DND-41 (cell line): ENCODE results near the gene FAM20C.
"Not testable (repeated sequence)": the region's sequence is repeated elsewhere in the genome, so short reads cannot be mapped to it uniquely, and the experiment has no call there.

Experiments
- ATAC-seq: fragments of 200-7000 bp; cut with Tn5 transposase; 3 replicates; pipeline ENCODE4 v1.9.1; 2021; ENCODE audit warnings: low read depth; ENCODE audit not compliant: insufficient read depth
- DNase-seq: peaks from one replicate; pipeline ENCODE4 v3.0.0-alpha.2; 2020
- H2AFZ ChIP-seq: 2 replicates; pipeline ENCODE4 v1.6.0; 2012; ENCODE audit warnings: low read depth, low read length
- H3K27ac ChIP-seq: 2 replicates; pipeline ENCODE4 v1.5.1; 2012; ENCODE audit warnings: low read length, inconsistent platforms
- H3K27me3 ChIP-seq: fragments of 200-600 bp; sonication (generic); 2 replicates; pipeline ENCODE4 v1.6.0; 2012; ENCODE audit warnings: low read length, mild to moderate bottlenecking, inconsistent platforms; ENCODE audit not compliant: insufficient read depth, poor library complexity
- H3K36me3 ChIP-seq: 2 replicates; pipeline ENCODE4 v1.5.1; 2012; ENCODE audit warnings: low read length, inconsistent platforms; ENCODE audit not compliant: insufficient read depth
- H3K4me1 ChIP-seq: 2 replicates; pipeline ENCODE4 v1.5.1; 2012; ENCODE audit warnings: mild to moderate bottlenecking, low read length; ENCODE audit not compliant: insufficient read depth
- H3K4me2 ChIP-seq: 2 replicates; pipeline ENCODE4 v1.6.0; 2012; ENCODE audit warnings: mild to moderate bottlenecking, moderate library complexity, low read length, inconsistent platforms; ENCODE audit not compliant: insufficient read depth
- H3K4me3 ChIP-seq, 2 experiments: fragments of 200-600 bp in 1 of 2; shearing (Covaris generic) in 1 of 2; 2 replicates each; pipeline ENCODE4 v1.5.1; 2012 to 2016; ENCODE audit warnings: inconsistent platforms in 2 of 2, low read length in 2 of 2, mild to moderate bottlenecking in 2 of 2, low read depth in 1 of 2, moderate library complexity in 1 of 2
- H3K79me2 ChIP-seq: 2 replicates; pipeline ENCODE4 v1.6.0; 2012; ENCODE audit warnings: low read length, inconsistent platforms; ENCODE audit not compliant: insufficient read depth
- H3K9ac ChIP-seq: 2 replicates; pipeline ENCODE4 v1.6.0; 2012; ENCODE audit warnings: low read depth, mild to moderate bottlenecking, inconsistent platforms, low read length, moderate library complexity
- H3K9me3 ChIP-seq: 2 replicates; pipeline ENCODE4 v1.5.1; 2012; ENCODE audit warnings: low read length, moderate library complexity, mild to moderate bottlenecking, inconsistent platforms; ENCODE audit not compliant: insufficient read depth, severe bottlenecking
- H4K20me1 ChIP-seq: 2 replicates; pipeline ENCODE4 v1.6.0; 2012; ENCODE audit warnings: low read length; ENCODE audit not compliant: insufficient read depth
- CTCF ChIP-seq: IDR thresholded peaks from 2 replicates; pipeline ENCODE4 v1.5.1; 2012; ENCODE audit warnings: borderline replicate concordance, low read length, moderate library complexity, mild to moderate bottlenecking; ENCODE audit not compliant: poor library complexity, severe bottlenecking; ENCODE audit errors: extremely low read depth
- EZH2 ChIP-seq: IDR thresholded peaks from 3 replicates; pipeline ENCODE4 v1.6.1; 2012; ENCODE audit warnings: borderline replicate concordance, low read depth, mild to moderate bottlenecking, moderate library complexity, low read length, inconsistent platforms; ENCODE audit not compliant: severe bottlenecking

Gene FAM20C

DNA sequence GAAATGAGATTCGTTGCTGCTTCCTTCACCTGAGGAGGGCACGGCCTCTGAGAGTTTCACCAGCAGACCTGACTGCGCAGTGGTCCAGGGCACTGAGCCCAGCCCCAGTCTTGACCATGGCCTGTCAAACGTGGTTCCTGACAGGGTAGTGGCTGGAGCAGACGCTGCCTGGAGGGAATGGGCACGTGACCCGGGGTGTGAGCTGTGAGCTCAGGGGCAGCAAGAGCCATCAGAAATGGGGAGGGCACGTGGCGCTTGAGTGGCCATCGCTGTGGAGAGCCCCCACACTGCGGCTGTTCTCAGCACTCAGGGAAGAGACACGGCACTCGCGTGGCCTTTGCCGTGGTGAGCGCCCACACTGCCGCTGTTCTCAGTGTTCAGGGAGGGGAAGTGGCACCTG is 12.0 kb downstream of the FAM20C start:
- no peak overlapping the region for H3K4me3 ChIP-seq
- no peaks in the 10 kb centered on the region for H3K4me1 ChIP-seq
- H3K27ac ChIP-seq = no peak overlapping the region
- H3K9ac ChIP-seq = no peak overlapping the region
- H4K20me1 ChIP-seq = no peaks in the 10 kb centered on the region; the same call in 1 of the 2 replicates
- TF ChIP-seq CTCF (no peak), EZH2 (no peak)
- no peak for ATAC-seq
- no peaks in the 10 kb centered on the region for H3K36me3 ChIP-seq
- no peaks in the 10 kb centered on the region for H3K9me3 ChIP-seq
- no peaks in the 10 kb centered on the region for H3K79me2 ChIP-seq
- DNase-seq = no peak
- no peak overlapping the region for H3K4me2 ChIP-seq
- H3K27me3 ChIP-seq = no peaks in the 10 kb centered on the region
- no peak overlapping the region for H2AFZ ChIP-seq

DNA sequence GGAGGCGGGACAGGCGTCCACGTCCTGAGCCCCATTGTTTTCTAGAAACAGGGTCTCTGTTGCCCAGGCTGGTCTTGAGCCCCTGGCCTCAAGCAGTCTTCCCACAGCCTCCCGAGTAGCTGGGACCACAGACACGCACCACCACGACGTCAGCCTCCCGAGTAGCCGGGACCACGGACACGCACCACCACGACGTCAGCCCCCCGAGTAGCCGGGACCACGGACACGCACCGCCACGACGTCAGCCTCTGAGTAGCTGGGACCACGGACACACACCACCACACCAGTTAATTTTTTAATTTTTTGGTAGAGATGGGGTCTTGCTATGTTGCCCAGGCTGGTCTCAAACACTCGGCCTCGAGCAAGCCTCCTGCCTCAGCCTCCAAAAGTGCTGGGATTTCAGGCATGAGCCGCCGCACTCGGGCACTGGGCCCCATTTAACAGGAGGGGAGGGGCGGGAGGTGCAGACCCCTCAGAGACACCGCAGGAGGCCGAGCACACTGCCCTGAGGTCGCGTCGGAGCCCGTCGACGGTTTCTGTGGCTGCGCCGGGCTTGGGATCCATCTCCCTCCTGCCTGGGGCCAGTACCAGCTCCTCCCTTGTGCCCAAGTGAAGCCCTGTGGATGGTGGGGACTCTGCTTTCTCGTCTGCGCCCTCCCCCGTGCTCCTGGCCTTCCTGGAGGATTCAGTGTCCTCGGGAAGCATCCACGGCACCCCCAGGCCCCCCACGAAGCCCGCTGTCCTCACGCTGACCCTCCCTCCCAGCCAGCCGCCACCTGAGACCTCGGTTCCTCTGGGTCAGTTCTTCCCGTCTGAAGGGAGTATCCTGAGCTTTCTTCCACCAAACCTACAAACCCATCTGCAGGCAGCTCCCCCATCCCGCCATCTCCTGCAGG is 13.0 kb downstream of the FAM20C start:
- no peak overlapping the region for H3K27ac ChIP-seq
- no peaks in the 10 kb centered on the region; the same call in 1 of the 2 replicates for H4K20me1 ChIP-seq

DNA sequence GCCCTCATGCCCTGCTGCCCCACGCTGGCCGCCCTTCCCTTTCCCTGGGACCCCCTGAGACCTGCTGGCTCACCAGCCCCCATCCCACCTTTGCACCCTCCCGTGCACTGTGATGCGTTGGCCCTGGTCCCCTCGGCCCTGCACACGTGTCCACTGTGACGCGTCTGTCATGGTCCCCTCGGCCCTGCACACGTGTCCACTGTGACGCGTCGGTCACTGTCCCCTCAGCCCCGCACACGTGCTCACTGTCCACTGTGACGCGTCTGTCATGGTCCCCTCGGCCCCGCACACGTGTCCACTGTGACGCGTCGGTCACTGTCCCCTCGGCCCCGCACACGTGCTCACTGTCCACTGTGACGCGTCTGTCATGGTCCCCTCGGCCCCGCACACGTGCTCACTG is 14.0 kb downstream of the FAM20C start:
- H4K20me1 ChIP-seq, H3K4me1 ChIP-seq, H3K36me3 ChIP-seq, H3K27me3 ChIP-seq, H3K4me3 ChIP-seq, H3K79me2 ChIP-seq, H3K4me2 ChIP-seq, H3K27ac ChIP-seq, DNase-seq, H3K9ac ChIP-seq, ATAC-seq, H3K9me3 ChIP-seq, H2AFZ ChIP-seq: not testable (repeated sequence)

More for the DNA sequence above, 13.0 kb downstream of the FAM20C start:
- Histone ChIP-seq H2AFZ (no peak overlapping the region), H3K9me3 (no peaks in the 10 kb centered on the region), H3K27me3 (no peaks in the 10 kb centered on the region), H3K4me1 (no peaks in the 10 kb centered on the region), H3K9ac (no peak overlapping the region), H3K4me3 (no peak overlapping the region), H3K36me3 (no peaks in the 10 kb centered on the region), H3K4me2 (no peak overlapping the region), H3K79me2 (no peaks in the 10 kb centered on the region)
- ATAC-seq (no peak), DNase-seq (no peak)
- TF ChIP-seq CTCF (no peak), EZH2 (no peak)

DNA sequence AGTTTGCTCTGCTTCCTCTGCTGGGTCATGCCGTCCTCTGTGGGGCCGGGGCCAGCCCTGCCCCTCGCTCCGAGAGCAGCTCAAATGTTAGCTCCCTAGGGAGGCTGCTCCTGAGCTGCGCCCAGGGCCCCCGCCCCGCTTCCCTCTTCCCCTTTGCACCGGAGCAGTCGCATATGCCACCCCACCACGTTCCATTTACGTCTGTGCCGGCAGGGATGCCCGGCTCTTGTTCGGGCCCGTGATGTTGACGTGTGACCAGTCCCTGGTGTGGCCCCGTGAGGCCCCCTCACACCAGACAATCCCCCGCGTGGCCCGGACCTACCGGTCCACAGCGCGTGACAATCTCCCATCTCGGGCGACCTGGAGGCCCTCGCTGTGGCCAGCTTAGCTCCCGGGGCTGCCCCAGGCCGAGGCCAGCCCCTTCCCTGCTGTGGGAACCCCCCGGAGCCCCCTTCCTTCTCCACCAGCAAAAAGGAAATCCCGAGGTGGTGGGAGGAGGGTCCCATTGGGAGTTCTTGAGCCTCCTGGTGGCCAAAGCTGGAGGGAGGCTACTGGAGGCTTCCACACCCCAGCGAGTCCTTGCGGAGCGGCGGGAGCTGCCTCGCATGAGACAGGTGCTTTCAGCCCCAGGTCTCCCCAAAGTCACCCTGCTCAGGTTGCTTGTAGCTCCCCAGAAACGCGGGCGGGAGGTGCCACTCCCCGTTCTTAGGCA is 15.2 kb downstream of the FAM20C start:
- Histone ChIP-seq H2AFZ (no peak overlapping the region), H3K36me3 (no peaks in the 10 kb centered on the region), H3K9me3 (no peaks in the 10 kb centered on the region), H3K27me3 (no peaks in the 10 kb centered on the region), H3K4me2 (no peak overlapping the region), H4K20me1 (no peaks in the 10 kb centered on the region; the same call in 1 of the 2 replicates), H3K4me1 (no peaks in the 10 kb centered on the region), H3K9ac (no peak overlapping the region), H3K79me2 (no peaks in the 10 kb centered on the region), H3K27ac (no peak overlapping the region), H3K4me3 (no peak overlapping the region)
- DNase-seq = no peak
- no peak for ATAC-seq
- TF ChIP-seq EZH2 = no peak
- TF ChIP-seq CTCF = peak; percentile 12
